Natural killer cell treated with Interleukin-12 subunit alpha and Interleukin-12 subunit beta and Interleukin-15 and Interleukin-18, amount 100 ng/mL, for 72 hours (primary cell): ENCODE measurements around the gene VASN. TPM values are rescaled to one million over a fixed set of nuclear protein-coding genes. Genes with fewer than 3 reads are reported as not detected.
A peak's percentile ranks its signal among the peaks of the same experiment; 100 is the strongest.

ENCODE experiments used
- ATAC-seq, 2 donors: fragments of 150-1000 bp; cut with Tn5 transposase in 1 of 2; sonication (Bioruptor Pico), chemical (Tn5 transposase) in 1 of 2; 2 replicates each; pipeline ENCODE4 v1.10.0; 2021
- DNase-seq: peaks from one replicate; pipeline ENCODE4 v3.0.0; 2022; ENCODE audit warnings: low spot score
- H3K27ac Mint-ChIP-seq, 2 donors: 1 replicate in 1 of 2; 2 replicates in 1 of 2; pipeline ENCODE4 v1.8.0; 2022; ENCODE audit warnings: mixed read lengths in 2 of 2, mild to moderate bottlenecking in 1 of 2, moderate library complexity in 1 of 2
- H3K27me3 Mint-ChIP-seq, 2 donors: 1 replicate in 1 of 2; 2 replicates in 1 of 2; pipeline ENCODE4 v1.8.0; 2022; ENCODE audit warnings: mixed read lengths in 2 of 2
- H3K36me3 Mint-ChIP-seq: one replicate; pipeline ENCODE4 v1.8.0; 2022; ENCODE audit warnings: mixed read lengths
- H3K4me1 Mint-ChIP-seq, 2 donors: 1 replicate in 1 of 2; 2 replicates in 1 of 2; pipeline ENCODE4 v1.8.0; 2022; ENCODE audit warnings: low read depth in 2 of 2, mixed read lengths in 2 of 2, mild to moderate bottlenecking in 1 of 2
- H3K4me3 Mint-ChIP-seq: one replicate; pipeline ENCODE4 v1.8.0; 2022; ENCODE audit warnings: mixed read lengths
- H3K9me3 Mint-ChIP-seq: 2 replicates; pipeline ENCODE4 v1.8.0; 2022; ENCODE audit warnings: mixed read lengths
- total RNA-seq, 2 donors: library from RNA; stranded (reverse); gene quantifications; one replicate each; pipeline ENCODE4 v1.2.3, GENCODE V29; 2022

The VASN gene
- total RNA-seq, 2 donors from 2014 or later, result 0.33 TPM; not detected in 1

- Mint-ChIP-seq H3K36me3 (no peaks in the 10 kb centered on the region), H3K27me3 (no peaks in the 10 kb centered on the region), H3K4me3 (no peak overlapping the region), H3K9me3 (no peaks in the 10 kb centered on the region), H3K4me1 (peaks cover 0 to 6% of the 10 kb centered on the region in 2 donors), H3K27ac (no peak overlapping the region)
- DNase-seq (no peak), ATAC-seq (no peak)
Measured at GRCh38 chr16:4365615-4366014, 6.0 kb upstream of the VASN start.

GRCh38 chr16:4366016-4366415, 5.6 kb upstream of the VASN start:
- no peaks in the 10 kb centered on the region for H3K27me3 Mint-ChIP-seq
- H3K4me3 Mint-ChIP-seq, result no peak overlapping the region
- H3K27ac Mint-ChIP-seq, result no peak overlapping the region
- no peaks in the 10 kb centered on the region for H3K9me3 Mint-ChIP-seq
- no peaks in the 10 kb centered on the region for H3K36me3 Mint-ChIP-seq
- DNase-seq (no peak), ATAC-seq (no peak)
- peaks cover 0 to 6% of the 10 kb centered on the region in 2 donors for H3K4me1 Mint-ChIP-seq

- Mint-ChIP-seq H3K4me3 (no peak overlapping the region), H3K9me3 (no peaks in the 10 kb centered on the region), H3K4me1 (peaks cover 0 to 6% of the 10 kb centered on the region in 2 donors), H3K36me3 (no peaks in the 10 kb centered on the region), H3K27ac (no peak overlapping the region), H3K27me3 (no peaks in the 10 kb centered on the region)
- DNase-seq (no peak), ATAC-seq (no peak)
Measured at GRCh38 chr16:4367393-4367856, 4.2 kb upstream of the VASN start.

GRCh38 chr16:4369007-4369733, 2.5 kb upstream of the VASN start:
- DNase-seq, result no peak

GRCh38 chr16:4370151-4370550, 1.5 kb upstream of the VASN start:
- no peaks in the 10 kb centered on the region for H3K9me3 Mint-ChIP-seq
- DNase-seq, result no peak
- H3K27ac Mint-ChIP-seq, result peak overlapping the region in 1 of 2 donors; percentile 29
- no peaks in the 10 kb centered on the region for H3K27me3 Mint-ChIP-seq
- no peak for ATAC-seq
- no peaks in the 10 kb centered on the region for H3K36me3 Mint-ChIP-seq
- H3K4me1 Mint-ChIP-seq, result peaks cover 0 to 6% of the 10 kb centered on the region in 2 donors
- no peak overlapping the region for H3K4me3 Mint-ChIP-seq

More at GRCh38 chr16:4369007-4369733, 2.5 kb upstream of the VASN start:
- Mint-ChIP-seq H3K4me1 (peaks cover 0 to 6% of the 10 kb centered on the region in 2 donors), H3K9me3 (no peaks in the 10 kb centered on the region), H3K36me3 (no peaks in the 10 kb centered on the region), H3K27me3 (no peaks in the 10 kb centered on the region), H3K4me3 (no peak overlapping the region), H3K27ac (peak overlapping the region in 1 of 2 donors; percentile 29)
- ATAC-seq, result no peak

GRCh38 chr16:4370570-4371356, 885 bp upstream of the VASN start:
- DNase-seq, result no peak
- Mint-ChIP-seq H3K27me3 (no peaks in the 10 kb centered on the region), H3K36me3 (no peaks in the 10 kb centered on the region), H3K4me1 (peaks cover 0 to 6% of the 10 kb centered on the region in 2 donors), H3K4me3 (no peak overlapping the region), H3K27ac (no peak overlapping the region), H3K9me3 (no peaks in the 10 kb centered on the region)
- no peak for ATAC-seq

- Mint-ChIP-seq H3K27ac (no peak overlapping the region), H3K4me3 (peak overlapping the region; percentile 58), H3K36me3 (no peaks in the 10 kb centered on the region), H3K27me3 (no peaks in the 10 kb centered on the region), H3K9me3 (no peaks in the 10 kb centered on the region), H3K4me1 (peaks cover 0 to 6% of the 10 kb centered on the region in 2 donors)
- DNase-seq (no peak), ATAC-seq (peak; percentile 62 to 64)
Measured at GRCh38 chr16:4372001-4372577, 441 bp downstream of the VASN start.

- no peak overlapping the region for H3K4me3 Mint-ChIP-seq
- no peak overlapping the region for H3K27ac Mint-ChIP-seq
- no peak for DNase-seq
- no peaks in the 10 kb centered on the region for H3K27me3 Mint-ChIP-seq
- no peaks in the 10 kb centered on the region for H3K36me3 Mint-ChIP-seq
- peaks cover 0 to under 1% of the 10 kb centered on the region in 2 donors for H3K4me1 Mint-ChIP-seq
- H3K9me3 Mint-ChIP-seq, result no peaks in the 10 kb centered on the region
- ATAC-seq, result no peak
Measured at GRCh38 chr16:4372578-4373355, 1.1 kb downstream of the VASN start.

- DNase-seq (no peak), ATAC-seq (no peak)
- Mint-ChIP-seq H3K9me3 (no peaks in the 10 kb centered on the region), H3K4me3 (no peak overlapping the region), H3K4me1 (peaks cover 0 to 3% of the 10 kb centered on the region in 2 donors), H3K36me3 (no peaks in the 10 kb centered on the region), H3K27ac (no peak overlapping the region), H3K27me3 (no peaks in the 10 kb centered on the region)
Measured at GRCh38 chr16:4373356-4373908, 1.8 kb downstream of the VASN start.

- Mint-ChIP-seq H3K9me3 (no peaks in the 10 kb centered on the region), H3K27ac (no peak overlapping the region), H3K36me3 (no peaks in the 10 kb centered on the region), H3K4me1 (peaks cover 0 to 3% of the 10 kb centered on the region in 2 donors), H3K27me3 (no peaks in the 10 kb centered on the region), H3K4me3 (no peak overlapping the region)
- DNase-seq (no peak), ATAC-seq (no peak)
Measured at GRCh38 chr16:4373909-4374742, 2.5 kb downstream of the VASN start.

GRCh38 chr16:4375717-4376116, 4.1 kb downstream of the VASN start:
- H3K4me1 Mint-ChIP-seq, result peaks cover 0 to 3% of the 10 kb centered on the region in 2 donors
- no peak overlapping the region for H3K4me3 Mint-ChIP-seq
- no peaks in the 10 kb centered on the region for H3K9me3 Mint-ChIP-seq
- ATAC-seq, result no peak
- H3K27ac Mint-ChIP-seq, result no peak overlapping the region
- DNase-seq, result no peak
- H3K27me3 Mint-ChIP-seq, result no peaks in the 10 kb centered on the region
- H3K36me3 Mint-ChIP-seq, result no peaks in the 10 kb centered on the region

GRCh38 chr16:4376126-4376892, 4.7 kb downstream of the VASN start:
- Mint-ChIP-seq H3K27me3 (no peaks in the 10 kb centered on the region), H3K4me3 (no peak overlapping the region), H3K9me3 (no peaks in the 10 kb centered on the region), H3K27ac (no peak overlapping the region), H3K36me3 (no peaks in the 10 kb centered on the region), H3K4me1 (peaks cover 0 to 3% of the 10 kb centered on the region in 2 donors)
- ATAC-seq (no peak), DNase-seq (no peak)
